ENCODE results near the gene NUP37. TPM values are rescaled to one million over a fixed set of nuclear protein-coding genes. Genes with fewer than 3 reads are reported as not detected.
"Not testable (repeated sequence)": the region's sequence is repeated elsewhere in the genome, so short reads cannot be mapped to it uniquely, and the experiment has no call there.

The NUP37 gene
- 10 to 100 TPM; 58.3 to 58.9 TPM for total RNA-seq

- peaks cover 32% of the 10 kb centered on the region for H3K36me3 Mint-ChIP-seq (ENCODE audit: low read depth)
- DNase-seq: peak; percentile 93
- H3K27me3 Mint-ChIP-seq: no peaks in the 10 kb centered on the region
- peak within 1 kb of the TSS; percentile 93 for H3K27ac Mint-ChIP-seq
- peak within 1 kb of the TSS; percentile 79 for H3K4me3 Mint-ChIP-seq
- H3K4me1 Mint-ChIP-seq: peaks cover 45% of the 10 kb centered on the region
- POLR2A ChIA-PET: interaction anchor here (0.7 kb wide), 1 partner anchor 183 kb away, joined by 7 read pairs; no protein-coding TSS in a partner anchor
- no peaks in the 10 kb centered on the region for H3K9me3 Mint-ChIP-seq
- CTCF ChIA-PET: interaction anchor here (1.6 kb wide), 1 partner anchor 10 kb away, joined by 4 read pairs; no protein-coding TSS in a partner anchor
Observed at GRCh38 chr12:102119674-102120563, at the start of gene NUP37, which contains the start of gene PARPBP. NUP37 (minus strand) TSS chr12:102120114; CDS start chr12:102118518, 1,596 bp downstream. PARPBP (plus strand) TSS chr12:102120183; CDS start chr12:102123889, 3,706 bp downstream.

- Mint-ChIP-seq H3K4me3 (no peak overlapping the region), H3K4me1 (peaks cover 11% of the 10 kb centered on the region), H3K27me3 (no peaks in the 10 kb centered on the region), H3K27ac (no peak overlapping the region), H3K36me3 (ENCODE audit: low read depth) (peaks cover 32% of the 10 kb centered on the region), H3K9me3 (no peaks in the 10 kb centered on the region)
- DNase-seq: no peak
- ChIA-PET POLR2A (no interaction called here), CTCF (interaction anchor here (1.8 kb wide), 1 partner anchor 15 kb away, joined by 4 read pairs; no protein-coding TSS in a partner anchor)
Observed at GRCh38 chr12:102167821-102168604, 48.1 kb upstream of the NUP37 start.

GRCh38 chr12:102163383-102163782 lies 43.5 kb upstream of the NUP37 start:
- Mint-ChIP-seq H3K27ac (no peak overlapping the region), H3K36me3 (ENCODE audit: low read depth) (peaks cover 21% of the 10 kb centered on the region), H3K9me3 (no peaks in the 10 kb centered on the region), H3K4me3 (no peak overlapping the region), H3K4me1 (peaks cover 11% of the 10 kb centered on the region), H3K27me3 (no peaks in the 10 kb centered on the region)
- POLR2A ChIA-PET: no interaction called here
- CTCF ChIA-PET: no interaction called here
- DNase-seq: no peak

- H3K27ac Mint-ChIP-seq, POLR2A ChIA-PET, H3K9me3 Mint-ChIP-seq, H3K27me3 Mint-ChIP-seq, H3K4me1 Mint-ChIP-seq, H3K4me3 Mint-ChIP-seq, DNase-seq: not testable (repeated sequence)
- H3K36me3 Mint-ChIP-seq (ENCODE audit: low read depth): peaks cover 32% of the 10 kb centered on the region
- CTCF ChIA-PET: interaction anchor here (0.6 to 1.3 kb wide), 2 partner anchors 27 to 32 kb away, joined by 4 to 6 read pairs; no protein-coding TSS in a partner anchor
Observed at GRCh38 chr12:102155206-102155605, 35.3 kb upstream of the NUP37 start.

GRCh38 chr12:102147062-102147587 lies 27.2 kb upstream of the NUP37 start:
- H3K4me3 Mint-ChIP-seq, DNase-seq, H3K27ac Mint-ChIP-seq, H3K27me3 Mint-ChIP-seq, CTCF ChIA-PET, POLR2A ChIA-PET, H3K9me3 Mint-ChIP-seq: not testable (repeated sequence)
- H3K36me3 Mint-ChIP-seq (ENCODE audit: low read depth): peaks cover 32% of the 10 kb centered on the region
- H3K4me1 Mint-ChIP-seq: peaks cover 13% of the 10 kb centered on the region

- H3K27ac Mint-ChIP-seq: no peak overlapping the region
- H3K4me1 Mint-ChIP-seq: peaks cover 18% of the 10 kb centered on the region
- no peaks in the 10 kb centered on the region for H3K9me3 Mint-ChIP-seq
- H3K4me3 Mint-ChIP-seq: no peak overlapping the region
- POLR2A ChIA-PET: no interaction called here
- no peak for DNase-seq
- no peaks in the 10 kb centered on the region for H3K27me3 Mint-ChIP-seq
- CTCF ChIA-PET: interaction anchor here (0.5 kb wide), 1 partner anchor 1184 kb away, joined by 3 read pairs; no protein-coding TSS in a partner anchor
- H3K36me3 Mint-ChIP-seq (ENCODE audit: low read depth): peaks cover 51% of the 10 kb centered on the region
Observed at GRCh38 chr12:102144221-102144620, 24.3 kb upstream of the NUP37 start.

- peaks cover 18% of the 10 kb centered on the region for H3K4me1 Mint-ChIP-seq
- DNase-seq: peak; percentile 34
- H3K36me3 Mint-ChIP-seq (ENCODE audit: low read depth): peaks cover 62% of the 10 kb centered on the region
- not testable (repeated sequence) for H3K4me3 Mint-ChIP-seq, H3K27ac Mint-ChIP-seq, H3K27me3 Mint-ChIP-seq, H3K9me3 Mint-ChIP-seq
- ChIA-PET CTCF (interaction anchor here (1.3 kb wide), 1 partner anchor 13 kb away, joined by 3 read pairs; no protein-coding TSS in a partner anchor), POLR2A (interaction anchor here (0.6 kb wide), 1 partner anchor 15 kb away, joined by 5 read pairs; no protein-coding TSS in a partner anchor)
Observed at GRCh38 chr12:102142866-102143373, 23.0 kb upstream of the NUP37 start.

GRCh38 chr12:102137619-102138018 lies 17.7 kb upstream of the NUP37 start:
- H3K27ac Mint-ChIP-seq, CTCF ChIA-PET, H3K9me3 Mint-ChIP-seq, DNase-seq, H3K4me3 Mint-ChIP-seq, H3K27me3 Mint-ChIP-seq, POLR2A ChIA-PET: not testable (repeated sequence)
- Mint-ChIP-seq H3K4me1 (peaks cover 10% of the 10 kb centered on the region), H3K36me3 (ENCODE audit: low read depth) (peaks cover 61% of the 10 kb centered on the region)

- H3K27me3 Mint-ChIP-seq, H3K9me3 Mint-ChIP-seq, H3K27ac Mint-ChIP-seq, H3K4me1 Mint-ChIP-seq, POLR2A ChIA-PET, H3K4me3 Mint-ChIP-seq, DNase-seq: not testable (repeated sequence)
- peaks cover 55% of the 10 kb centered on the region for H3K36me3 Mint-ChIP-seq (ENCODE audit: low read depth)
- CTCF ChIA-PET: interaction anchor here (1.4 kb wide), 1 partner anchor 9 kb away, joined by 5 read pairs; no protein-coding TSS in a partner anchor
Observed at GRCh38 chr12:102131442-102131841, 11.5 kb upstream of the NUP37 start.

- H3K4me1 Mint-ChIP-seq, H3K4me3 Mint-ChIP-seq, H3K27ac Mint-ChIP-seq, DNase-seq, H3K27me3 Mint-ChIP-seq, H3K9me3 Mint-ChIP-seq, POLR2A ChIA-PET: not testable (repeated sequence)
- CTCF ChIA-PET: interaction anchor here (0.9 to 1.4 kb wide), 3 partner anchors 8 to 13 kb away, joined by 3 to 5 read pairs (median 4); no protein-coding TSS in a partner anchor
- peaks cover 62% of the 10 kb centered on the region for H3K36me3 Mint-ChIP-seq (ENCODE audit: low read depth)
Observed at GRCh38 chr12:102130720-102131119, 10.8 kb upstream of the NUP37 start.

- DNase-seq, H3K9me3 Mint-ChIP-seq, H3K27me3 Mint-ChIP-seq, POLR2A ChIA-PET: not testable (repeated sequence)
- Mint-ChIP-seq H3K4me1 (peaks cover 49% of the 10 kb centered on the region), H3K27ac (peak overlapping the region; percentile 5), H3K36me3 (ENCODE audit: low read depth) (peaks cover 38% of the 10 kb centered on the region), H3K4me3 (peak overlapping the region; percentile 79)
- CTCF ChIA-PET: interaction anchor here (2.1 kb wide), 1 partner anchor 49 kb away, joined by 6 read pairs; no protein-coding TSS in a partner anchor
Observed at GRCh38 chr12:102121328-102121727, 1.4 kb upstream of the NUP37 start.

GRCh38 chr12:102120886-102121285 lies 972 bp upstream of the NUP37 start:
- Mint-ChIP-seq H3K27me3 (no peaks in the 10 kb centered on the region), H3K36me3 (ENCODE audit: low read depth) (peaks cover 35% of the 10 kb centered on the region), H3K27ac (peak overlapping the region; percentile 93), H3K9me3 (no peaks in the 10 kb centered on the region), H3K4me3 (peak overlapping the region; percentile 79), H3K4me1 (peaks cover 46% of the 10 kb centered on the region)
- peak; percentile 10 for DNase-seq
- ChIA-PET POLR2A (no interaction called here), CTCF (interaction anchor here (2.1 kb wide), 1 partner anchor 49 kb away, joined by 6 read pairs; no protein-coding TSS in a partner anchor)

All from activated CD4-positive, alpha-beta T cell treated with anti-CD3 and anti-CD28 coated beads, Interleukin-2, amount 10 ng/mL, durations not matched to agents 7 days and 5 days (primary cell).